HG03439 (cell line): ENCODE results near the gene PCDH1.
"Not testable (repeated sequence)": the region's sequence is repeated elsewhere in the genome, so short reads cannot be mapped to it uniquely, and the experiment has no call there.

Source experiments
- ATAC-seq: cut with Tn5 transposase; IDR thresholded peaks from one replicate; pipeline ENCODE4 v1.9.1; 2021; ENCODE audit warnings: mild to moderate bottlenecking, moderate library complexity; ENCODE audit not compliant: unreplicated experiment

The PCDH1 gene

DNA sequence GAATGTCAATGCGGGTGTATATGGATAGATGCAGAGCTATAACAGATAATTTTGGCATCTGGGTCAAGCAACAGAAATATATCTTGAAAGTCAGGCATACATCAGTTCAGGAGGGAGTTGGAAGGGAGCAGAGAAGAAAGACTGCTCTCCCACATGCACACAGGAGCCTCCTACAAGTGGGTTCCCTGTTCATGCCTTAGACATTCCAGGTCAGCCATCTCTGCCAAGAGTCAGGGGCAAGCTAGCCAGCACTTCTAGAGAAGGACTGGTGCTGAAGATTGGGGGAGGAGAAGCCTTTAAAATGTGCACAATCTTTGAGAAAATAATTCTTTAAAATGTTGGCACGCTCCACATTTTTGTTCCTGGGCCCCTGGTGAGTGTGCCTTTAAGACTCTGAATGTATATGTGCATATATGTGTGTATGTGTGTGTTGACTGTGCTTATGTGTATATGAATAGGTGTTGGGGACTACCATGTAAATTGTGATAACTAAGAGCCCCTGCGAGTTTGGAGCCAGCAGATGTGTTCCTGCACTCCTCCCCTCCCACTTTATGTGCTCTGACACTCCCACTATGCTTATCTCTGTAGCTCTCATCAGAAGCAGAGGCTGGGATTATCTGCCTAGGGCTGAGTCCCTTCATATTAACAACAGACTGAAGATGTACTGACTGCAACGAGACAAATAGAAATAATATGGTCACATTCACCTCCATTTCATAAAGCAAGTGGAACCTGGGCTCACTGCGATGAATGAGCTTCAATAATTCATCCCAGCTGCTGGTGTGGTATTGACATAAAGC, 24.0 kb upstream of the PCDH1 start:
- ATAC-seq, result no peak

DNA sequence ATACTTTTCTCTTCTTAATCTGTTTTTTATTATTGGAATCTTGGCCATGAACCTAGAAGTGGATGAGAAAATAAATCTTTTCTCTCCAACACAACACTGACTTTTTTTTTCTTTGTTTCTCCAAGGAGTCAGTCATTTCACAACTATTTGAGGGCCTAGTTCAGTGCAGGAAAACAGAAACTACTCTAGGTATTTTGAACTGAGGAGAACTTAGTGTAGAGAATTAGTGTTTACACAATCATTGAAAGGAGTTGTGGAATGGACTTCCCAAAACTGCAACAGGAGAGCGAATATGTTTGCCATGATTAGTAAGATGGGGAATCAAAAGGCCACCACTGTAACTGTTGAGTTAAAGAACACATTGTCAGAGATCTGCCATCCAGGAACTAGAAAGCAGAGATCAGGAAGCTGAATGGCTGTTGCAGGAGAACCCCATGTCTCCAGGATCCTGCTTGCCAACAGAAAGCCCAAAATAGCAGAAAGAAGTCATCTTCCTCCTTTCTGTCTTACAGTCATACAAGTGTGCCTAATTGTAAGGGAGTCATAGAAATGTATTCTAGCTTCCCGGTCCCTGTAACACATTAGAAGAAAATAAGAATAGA, 20.3 kb upstream of the PCDH1 start:
- no peak for ATAC-seq

DNA sequence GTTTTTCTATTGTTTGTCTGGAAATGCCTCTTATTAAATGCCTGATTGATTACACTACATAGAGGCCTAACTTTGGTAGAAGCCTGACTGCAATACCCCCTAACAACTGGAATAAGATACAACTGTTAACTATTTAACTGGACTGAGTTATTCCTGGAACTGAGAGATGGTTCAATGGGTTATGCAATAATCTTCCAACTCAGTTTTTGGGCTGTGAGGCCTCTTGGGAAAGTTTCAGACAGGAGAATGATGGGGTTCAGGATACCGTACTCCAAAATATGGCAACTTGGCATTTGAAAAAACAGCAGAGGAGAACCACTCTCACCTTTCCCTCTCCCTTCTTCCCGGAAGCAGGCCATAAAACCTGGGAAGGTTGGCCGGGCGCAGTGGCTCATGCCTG, 19.2 kb upstream of the PCDH1 start:
- ATAC-seq, result no peak

DNA sequence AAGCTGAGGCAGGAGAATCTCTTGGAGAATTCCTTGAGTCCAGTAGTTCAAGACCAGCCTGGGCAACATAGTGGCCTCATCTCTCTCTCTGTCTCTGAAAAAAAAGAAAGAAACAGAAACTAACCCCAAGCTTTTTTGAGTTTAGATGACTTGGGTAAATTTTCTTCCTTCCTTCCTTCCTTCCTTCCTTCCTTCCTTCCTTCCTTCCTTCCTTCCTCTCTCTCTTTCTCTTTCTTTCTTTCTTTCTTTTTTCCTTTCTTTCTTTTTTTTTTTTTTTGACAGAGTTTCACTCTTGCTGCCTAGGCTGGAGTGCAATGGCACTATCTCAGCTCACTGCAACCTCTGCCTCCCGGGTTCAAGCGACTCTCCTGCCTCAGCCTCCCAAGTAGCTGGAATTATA, 12.2 kb upstream of the PCDH1 start:
- not testable (repeated sequence) for ATAC-seq

DNA sequence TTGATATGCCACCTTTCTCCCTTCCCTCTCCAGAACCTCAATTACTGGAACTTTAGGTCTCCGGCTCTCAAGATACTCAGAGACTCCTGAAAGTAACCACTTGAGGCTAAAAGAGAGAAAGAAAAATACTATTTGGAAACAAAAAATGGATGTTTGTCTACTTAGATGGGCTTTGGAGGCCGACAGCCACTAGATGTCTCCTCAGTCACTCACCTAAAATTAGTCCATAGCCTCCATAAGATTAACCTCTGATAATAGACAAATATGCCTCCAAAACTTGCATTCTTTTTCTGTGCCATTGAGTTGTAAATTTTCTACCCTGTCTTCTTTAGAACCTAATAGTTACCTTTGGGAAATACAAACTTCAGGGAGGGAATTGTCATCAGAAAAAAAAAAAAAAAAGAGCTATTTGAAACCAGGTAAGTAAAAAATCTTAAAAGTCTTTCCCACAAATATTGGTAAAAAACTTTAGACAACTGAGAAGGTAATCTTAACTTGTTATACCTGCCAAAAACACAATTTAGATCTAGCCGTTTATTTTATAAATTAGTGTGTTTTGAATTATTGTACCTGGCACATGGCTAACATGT, 11.2 kb upstream of the PCDH1 start:
- ATAC-seq, result no peak

DNA sequence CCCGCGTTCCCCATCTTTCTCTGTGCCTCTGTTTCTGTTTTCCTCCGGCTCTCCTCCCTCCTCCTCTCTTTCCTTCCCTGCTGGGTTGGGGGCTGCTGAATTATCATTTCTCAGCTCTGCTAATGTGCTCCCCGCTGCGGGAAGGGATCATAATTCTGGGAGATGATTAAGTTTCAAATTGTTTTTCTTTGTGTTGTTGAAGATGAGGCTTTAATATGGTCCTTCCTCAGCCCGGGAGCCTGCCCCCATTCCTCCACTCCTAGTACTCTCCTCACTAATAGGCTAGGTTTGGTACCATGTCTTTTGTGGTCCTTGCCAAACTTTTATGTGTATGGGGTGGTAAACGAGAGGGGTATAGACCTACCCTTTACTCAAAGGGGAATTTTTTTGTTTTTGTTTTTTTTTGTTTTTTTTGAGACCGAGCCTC, 5.7 kb upstream of the PCDH1 start:
- no peak for ATAC-seq

DNA sequence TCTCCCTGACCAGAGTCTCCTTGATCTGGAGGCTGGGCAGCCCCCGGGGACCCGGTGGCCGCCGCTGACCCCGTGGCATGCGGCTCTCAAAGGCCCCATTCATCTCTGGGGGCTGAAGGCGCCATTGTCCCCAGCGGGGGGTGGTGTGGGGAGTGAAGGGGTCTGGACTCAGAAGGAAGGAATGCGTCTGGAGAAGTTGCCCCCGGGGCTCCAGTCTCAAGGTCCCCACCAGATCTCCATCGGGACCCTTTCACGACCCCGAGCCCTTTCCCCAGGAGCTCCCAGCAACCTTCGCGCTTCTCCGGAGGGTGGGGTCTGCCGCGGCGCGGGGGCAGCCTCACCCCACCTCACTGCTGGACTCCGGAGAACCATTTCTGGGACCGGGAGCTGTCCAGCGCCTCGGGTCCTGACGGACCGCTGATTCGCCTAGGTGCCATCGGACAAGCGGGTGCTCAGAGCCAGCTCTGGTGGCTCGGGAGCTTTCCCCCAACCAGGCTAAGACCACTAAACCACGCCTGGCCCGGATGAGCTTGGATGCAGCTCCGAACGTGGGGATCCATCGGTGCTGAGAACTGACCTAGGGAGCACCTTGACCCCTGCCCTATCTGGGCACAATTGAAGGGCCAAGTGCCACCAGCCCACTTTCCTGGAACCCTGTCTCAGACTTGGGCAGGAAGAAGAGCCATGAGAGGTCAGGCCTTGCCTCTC, 5.1 kb upstream of the PCDH1 start:
- ATAC-seq, result no peak

DNA sequence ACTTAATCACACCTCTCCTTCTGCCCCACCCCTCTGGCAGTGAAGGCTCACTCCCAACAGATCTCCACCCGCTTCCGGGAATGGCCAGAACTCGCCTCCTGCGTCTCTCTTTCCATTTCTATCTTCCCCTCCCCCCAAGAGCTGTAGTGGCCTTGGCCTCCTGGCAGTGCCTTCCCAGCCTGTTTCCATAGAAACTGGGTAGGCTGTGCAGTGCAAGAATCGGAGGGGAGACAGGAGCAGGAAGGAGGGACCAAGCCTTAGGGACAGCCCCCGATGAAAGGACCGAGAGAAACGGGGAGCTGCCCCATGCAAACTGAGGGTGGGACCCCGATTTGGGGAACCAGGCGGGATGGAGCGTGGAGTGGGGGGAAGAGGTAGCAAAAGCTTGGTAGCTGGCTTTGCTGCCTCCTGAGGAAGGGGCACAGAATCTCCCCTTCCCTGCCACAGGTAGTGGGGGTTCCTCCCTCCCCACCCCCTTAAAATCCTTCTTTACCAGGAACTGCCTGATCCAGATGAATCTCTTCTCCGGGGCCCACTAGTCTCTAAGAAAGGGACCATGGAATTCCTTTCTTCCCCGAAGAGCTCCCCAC, 4.5 kb upstream of the PCDH1 start:
- ATAC-seq, result no peak

DNA sequence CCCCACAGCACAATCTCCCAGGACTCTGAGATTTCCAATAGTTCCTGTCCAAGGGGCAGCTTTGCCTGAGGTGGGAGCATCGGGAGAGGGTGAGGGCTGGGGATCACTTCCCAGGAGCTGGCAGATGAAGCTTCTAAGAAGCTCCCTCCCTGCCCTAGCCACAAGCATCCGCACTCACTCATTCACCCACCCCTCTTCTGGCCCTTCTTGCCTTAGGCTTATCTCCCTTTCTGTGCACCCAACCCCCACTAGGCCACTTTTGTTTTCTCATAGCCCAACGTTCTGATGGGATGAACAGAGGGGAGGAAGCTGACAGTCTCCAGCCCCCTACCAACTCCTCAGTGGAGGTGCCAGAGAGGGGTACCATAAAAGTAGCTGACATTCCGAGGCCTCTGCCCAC, 3.7 kb upstream of the PCDH1 start:
- ATAC-seq, result no peak

DNA sequence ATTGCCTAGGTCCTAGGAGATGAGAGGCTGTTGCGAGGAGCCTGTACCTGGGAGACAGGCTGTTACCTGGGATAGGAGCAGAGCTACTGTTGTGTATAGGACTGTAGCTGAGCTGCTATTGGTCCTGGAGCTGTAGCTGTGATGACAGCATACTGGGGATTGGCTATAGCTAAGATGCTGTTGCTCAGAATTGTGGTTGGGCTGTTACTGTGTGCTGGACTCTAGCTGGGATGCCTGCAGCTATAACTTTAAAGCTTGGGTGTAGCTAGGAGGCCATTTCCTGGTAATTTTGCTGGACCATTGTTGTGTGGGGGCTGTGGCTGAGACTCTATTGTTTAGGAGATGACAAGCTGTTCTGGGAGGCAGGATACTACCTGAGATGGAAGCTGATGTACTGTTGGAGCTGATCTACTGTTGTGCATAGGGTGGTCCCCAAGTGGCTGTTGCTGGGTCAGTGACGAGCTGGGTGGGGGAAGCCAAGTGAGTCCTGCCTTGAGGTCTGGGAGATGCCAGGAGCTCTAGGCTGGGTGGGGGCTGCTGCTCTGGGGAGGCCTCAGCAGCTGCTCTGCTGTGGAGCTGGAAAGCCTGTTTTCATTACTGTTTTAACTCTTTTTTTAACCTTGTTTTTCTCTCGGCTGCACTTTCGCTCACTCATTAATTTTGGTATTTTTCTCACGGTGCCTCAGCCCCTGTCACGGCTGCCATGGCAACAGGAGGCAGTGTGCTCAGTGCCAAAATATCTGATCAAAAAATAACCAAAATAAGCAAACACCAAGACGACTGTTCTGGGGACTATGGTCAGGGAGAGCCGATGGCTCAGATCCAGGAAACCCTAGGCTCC, 3.0 kb upstream of the PCDH1 start:
- no peak for ATAC-seq

DNA sequence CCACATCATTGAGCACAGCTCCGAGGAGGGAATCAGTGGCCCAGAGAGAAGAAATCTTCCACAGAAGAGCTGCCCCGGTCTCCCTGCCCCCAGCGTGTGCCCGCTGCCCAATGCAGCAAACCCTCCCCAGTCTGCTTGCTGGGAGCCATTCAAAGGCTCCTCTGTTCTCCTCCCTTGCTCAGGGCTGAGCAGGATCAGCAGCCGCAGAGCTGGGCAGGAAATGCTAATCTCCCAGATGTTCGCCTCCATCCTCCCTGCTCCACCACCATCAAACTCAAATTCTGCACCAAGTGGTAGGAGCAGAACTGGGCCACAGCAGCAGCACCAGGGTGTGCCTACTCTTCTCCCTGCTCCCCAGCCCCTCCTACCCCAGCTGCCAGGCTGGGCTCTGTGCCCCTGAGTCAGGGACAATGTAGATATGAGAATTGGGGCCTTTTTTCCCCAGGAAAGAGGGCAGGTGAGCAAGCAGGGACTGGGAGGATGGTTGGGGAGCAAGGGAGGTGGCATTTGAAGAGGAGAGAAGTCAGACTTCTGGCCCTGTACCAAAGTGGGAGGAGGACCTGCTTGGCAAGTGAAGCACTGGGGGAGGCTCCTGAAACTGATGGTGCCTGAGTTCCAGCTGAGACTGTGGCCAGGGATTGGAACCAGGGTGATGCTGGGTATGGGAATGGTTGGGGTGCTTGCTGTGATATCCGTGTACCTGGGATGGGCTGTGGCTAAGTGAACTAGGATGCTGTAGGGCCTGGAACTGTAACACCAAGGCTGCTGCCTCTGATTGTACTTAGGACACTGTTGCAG, 1.9 kb upstream of the PCDH1 start:
- ATAC-seq, result no peak

DNA sequence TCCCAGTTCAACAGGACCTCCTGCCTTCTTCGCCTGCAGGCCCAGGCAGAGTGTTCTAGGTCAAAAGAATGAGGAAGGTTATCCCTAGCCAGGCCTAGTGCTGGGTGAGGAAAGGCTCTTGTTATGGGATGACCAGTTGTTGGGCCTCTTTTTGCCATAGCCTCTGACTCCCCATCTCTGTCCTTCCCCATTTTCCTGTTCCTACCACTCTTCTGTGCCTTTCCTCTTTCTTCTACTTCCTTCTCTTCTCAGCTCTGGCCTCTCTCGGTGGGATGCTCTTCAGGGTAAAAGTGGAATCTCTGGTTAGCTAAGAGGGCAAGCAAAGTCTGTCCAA, 1.2 kb upstream of the PCDH1 start:
- no peak for ATAC-seq

DNA sequence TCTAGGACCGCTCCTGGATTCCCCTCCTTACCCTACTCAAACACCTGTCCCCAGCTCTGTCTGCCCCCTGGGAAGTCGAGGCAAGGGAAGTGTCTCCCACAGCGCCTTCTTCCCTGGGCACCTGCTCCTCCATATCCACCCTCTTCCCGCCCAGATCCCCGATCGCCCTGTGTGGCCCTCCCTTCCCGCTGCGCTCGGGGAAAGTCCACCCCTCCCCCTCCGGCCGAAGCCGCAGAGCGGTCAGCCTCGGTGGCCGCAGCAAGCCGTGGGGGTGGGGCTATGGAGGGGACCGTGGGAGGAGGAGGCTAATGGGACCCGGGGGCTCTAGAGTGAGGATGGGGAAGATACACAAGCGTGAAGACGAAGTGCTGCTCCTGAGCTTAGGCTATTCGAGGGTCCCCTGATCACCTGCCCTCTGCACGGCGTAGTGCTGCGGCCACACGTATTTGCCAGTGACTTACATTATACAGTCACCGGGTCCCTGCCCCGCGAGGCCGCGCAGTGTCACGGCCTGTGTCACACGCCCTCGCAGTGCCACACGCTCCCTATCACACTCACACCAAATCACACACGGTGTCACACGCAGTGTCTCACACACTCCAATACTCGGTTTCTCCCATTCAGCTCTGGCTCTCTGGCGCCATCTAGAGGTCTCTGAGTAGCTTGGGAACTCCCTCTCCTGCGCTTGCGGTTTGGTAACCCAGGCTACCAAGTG, 658 bp upstream of the PCDH1 start:
- ATAC-seq, result peak; percentile 90

DNA sequence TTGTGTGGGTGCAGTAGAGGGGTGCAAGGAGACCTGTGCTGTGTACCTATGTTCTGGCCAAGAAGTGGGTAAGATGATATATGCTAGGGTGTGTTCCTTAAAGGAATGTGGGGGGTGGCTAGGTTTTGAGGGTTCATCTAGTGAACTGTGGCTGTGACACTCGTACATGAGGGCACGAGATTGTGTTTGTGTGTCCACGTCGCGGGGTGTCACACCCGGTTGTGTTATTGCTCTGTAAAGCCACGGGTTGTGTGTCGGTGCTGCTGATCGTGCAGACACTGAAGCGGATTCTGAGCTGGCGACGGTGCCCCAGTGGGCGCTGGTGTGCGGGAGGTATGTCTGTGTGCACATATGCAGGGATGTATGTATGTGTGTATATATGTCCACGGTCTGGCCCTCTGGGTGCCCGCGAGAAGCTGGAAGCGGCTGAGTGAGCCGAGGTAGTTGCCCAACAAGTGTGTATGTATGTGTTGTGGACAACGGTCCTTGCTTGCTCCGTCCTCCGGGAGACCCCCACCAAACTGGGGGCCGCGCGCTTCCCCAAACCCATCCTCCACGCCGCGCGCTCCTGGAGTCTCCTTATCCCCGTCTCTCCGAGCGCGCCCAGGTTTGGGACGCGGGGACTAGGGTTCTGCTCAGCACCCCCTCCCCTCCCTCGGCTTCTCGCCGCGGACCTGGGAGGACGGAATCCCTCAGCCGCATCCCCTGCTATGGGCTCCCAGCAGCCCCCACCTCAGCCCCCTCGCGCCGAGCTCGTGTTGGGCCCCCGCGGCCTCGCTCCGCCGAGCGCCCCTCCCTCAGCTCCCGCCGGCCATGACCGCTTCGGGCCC, 639 bp downstream of the PCDH1 start:
- no peak for ATAC-seq

DNA sequence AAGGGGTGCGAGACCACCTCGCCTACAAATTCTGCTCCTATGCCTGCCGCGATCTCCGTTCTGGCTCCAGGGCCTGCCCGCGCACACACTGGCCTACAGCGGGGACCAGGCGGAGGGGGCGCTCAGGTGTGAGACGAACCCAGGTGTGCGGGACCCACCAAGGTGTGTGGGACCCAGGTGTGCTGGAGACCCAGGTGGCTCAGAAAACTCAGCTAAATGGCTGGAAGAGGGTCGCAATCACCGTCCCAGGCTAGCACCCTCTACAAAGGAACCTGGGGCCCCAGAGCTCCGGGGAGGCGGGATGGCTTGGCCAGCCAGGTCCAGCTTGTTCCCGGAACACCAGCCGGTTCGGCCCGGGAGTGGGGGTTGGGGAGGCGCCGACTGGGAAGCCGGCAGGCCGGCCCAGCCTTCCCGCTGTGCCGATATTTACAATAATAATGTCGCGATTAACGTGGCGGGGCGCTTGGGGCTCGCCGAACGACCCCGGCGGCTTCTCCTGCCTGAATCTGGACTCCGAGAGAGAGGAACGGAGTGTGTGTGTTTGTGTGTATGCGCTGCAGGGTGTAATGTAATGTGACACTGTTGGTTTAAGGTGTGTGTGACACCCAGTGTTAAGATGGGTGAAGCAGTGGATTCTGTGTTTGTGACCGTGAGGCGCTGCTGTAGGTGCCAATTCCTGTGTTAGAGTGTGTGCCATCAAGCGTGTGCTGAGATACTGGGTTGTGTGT, 1.4 kb downstream of the PCDH1 start:
- ATAC-seq, result no peak

DNA sequence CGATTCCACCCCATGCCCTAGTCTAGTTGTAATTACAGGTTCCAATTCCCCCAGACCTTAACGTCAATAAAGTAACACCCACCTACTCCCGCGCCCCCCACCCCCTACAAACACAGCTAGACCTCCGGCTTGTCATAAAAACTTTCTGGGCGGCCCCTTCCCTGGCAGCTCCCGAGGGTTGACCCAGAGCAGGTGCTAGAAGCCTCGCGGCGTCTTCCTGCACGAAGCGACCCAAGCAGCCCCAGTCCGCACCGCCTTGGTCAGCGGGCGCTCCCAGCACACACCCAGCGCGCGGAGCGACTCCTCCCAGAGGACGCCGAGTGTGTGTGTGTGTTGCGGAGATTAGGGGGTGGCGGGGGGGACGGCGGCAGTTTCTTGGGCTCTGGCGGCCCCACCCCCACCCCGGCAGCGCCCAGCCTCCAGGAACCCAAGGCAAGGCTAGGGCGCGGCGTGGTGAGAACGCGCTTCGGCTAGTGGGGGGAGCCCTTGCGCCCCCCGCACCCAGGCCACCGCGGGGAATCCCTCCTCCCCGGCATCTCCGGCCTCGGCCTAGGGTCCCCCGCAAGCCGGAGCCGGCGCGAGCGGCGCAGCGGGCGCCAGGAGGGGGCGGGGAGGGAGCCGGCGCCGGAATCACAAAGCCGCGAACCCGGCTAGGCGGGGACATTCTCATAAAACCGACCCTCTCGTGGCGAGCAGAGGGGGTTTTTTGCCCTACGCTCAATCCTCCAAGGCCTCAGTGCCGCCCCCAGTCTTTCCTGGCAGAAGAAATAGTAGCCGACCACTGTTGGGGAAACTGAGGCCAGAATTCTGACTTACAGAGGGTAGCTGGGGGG, 2.2 kb downstream of the PCDH1 start:
- ATAC-seq, result no peak
